ENCODE data around the gene F10. TPM values are rescaled to one million over a fixed set of nuclear protein-coding genes. Genes with fewer than 3 reads are reported as not detected.

F10 gene
- total and polyA plus RNA-seq, 11 donors = 2.4 to 13.6 (median 9.2) TPM

DNA sequence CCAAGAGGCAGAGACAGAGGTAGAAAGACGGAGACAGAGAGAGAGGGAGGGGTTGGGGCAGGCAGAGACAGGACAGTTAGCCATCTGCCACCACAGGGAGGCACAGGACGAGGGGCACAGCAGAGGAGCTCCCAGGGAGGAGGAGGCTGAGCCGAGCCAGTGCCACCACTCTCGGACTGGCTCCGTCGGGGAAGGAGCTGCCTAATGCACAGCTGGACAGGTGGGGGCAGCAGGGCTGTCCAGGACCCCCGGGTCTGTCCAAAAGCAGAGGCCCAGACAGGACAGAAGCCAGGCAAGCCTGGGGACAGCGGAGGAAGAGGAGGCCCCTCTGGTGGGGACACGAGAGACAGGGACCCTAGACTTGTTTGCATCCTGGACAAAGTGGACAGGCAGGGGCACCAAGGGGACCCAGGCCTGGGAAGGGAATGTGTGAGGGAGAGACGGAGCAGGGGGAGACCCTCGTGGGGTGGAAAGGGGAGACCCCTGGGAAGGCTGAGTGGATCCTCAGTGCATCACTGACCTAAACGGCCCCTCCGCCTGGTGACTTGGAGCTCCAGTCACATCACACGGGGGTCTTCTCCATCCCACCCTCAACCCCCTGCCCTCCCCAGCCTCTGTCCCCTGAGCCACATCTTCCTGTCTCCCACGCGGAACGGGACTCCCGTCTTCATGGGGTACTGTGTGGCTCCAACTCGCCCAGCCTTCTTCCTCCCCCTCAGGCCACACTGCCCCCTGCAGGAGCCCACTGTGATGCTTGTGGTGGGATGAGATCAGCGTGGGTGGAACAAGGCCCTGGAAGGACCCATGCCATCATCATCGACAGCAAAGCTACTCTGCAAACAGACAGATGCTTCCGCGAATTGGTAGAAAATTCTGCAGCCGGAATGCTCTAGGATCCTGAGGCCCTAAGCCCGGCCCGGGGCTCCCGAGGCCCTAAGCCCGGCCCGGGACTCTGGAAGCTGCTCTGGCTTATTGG, 915 bp downstream of the F10 start:
- 80 to 87% (median 83%) methylated on average over 29 of the region's 29 CpGs for WGBS, 4 donors
- H3K36me3 ChIP-seq = no peaks in the 10 kb centered on the region
- TF ChIP-seq, protein P1, sequence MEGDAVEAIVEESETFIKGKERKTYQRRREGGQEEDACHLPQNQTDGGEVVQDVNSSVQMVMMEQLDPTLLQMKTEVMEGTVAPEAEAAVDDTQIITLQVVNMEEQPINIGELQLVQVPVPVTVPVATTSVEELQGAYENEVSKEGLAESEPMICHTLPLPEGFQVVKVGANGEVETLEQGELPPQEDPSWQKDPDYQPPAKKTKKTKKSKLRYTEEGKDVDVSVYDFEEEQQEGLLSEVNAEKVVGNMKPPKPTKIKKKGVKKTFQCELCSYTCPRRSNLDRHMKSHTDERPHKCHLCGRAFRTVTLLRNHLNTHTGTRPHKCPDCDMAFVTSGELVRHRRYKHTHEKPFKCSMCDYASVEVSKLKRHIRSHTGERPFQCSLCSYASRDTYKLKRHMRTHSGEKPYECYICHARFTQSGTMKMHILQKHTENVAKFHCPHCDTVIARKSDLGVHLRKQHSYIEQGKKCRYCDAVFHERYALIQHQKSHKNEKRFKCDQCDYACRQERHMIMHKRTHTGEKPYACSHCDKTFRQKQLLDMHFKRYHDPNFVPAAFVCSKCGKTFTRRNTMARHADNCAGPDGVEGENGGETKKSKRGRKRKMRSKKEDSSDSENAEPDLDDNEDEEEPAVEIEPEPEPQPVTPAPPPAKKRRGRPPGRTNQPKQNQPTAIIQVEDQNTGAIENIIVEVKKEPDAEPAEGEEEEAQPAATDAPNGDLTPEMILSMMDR (IDR thresholded peaks at IDR 0.05) = peak in 3 of 12 donors; percentile 6 to 24 (median 9)
- no peak for TF ChIP-seq POLR2A (IDR thresholded peaks at IDR 0.05)

DNA sequence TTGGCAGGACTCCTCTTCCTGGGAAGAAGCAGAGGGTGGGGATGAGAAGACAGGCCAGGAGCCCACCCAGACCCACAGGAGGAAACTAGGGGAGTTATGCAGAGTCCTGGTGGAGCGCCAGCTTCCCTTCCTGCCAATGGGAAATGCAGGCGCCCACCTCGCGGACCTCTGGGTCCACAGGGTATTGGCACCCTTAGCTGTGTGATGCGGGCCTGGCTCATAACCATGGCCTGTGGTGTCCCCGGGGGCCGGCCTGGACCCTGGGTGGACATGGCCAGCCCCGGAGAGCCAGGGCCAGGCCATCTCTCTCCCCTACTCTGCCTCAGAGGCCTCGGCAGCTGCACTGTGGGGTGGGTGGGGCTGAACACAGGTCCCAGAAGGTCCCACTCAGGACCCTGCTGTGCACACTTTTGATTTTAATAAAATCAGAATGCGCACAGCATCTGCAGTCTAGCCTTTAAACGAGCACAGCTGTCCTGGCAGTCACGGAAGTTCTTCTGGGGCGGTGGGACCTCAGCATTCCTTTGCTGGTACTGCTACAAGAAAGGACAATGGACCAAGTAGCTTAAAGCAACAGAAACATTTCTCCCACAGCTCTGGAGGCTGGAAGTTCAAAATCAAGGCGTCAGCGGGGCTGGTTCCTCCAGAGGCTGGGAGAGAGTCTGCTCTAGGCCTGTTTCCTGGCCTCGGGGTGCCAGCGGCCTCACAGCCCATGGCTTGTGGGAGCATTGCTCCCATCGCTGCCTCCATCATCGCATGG, 1.8 kb downstream of the F10 start:
- no peak for TF ChIP-seq POLR2A (IDR thresholded peaks at IDR 0.05)
- TF ChIP-seq, protein P1 (IDR thresholded peaks at IDR 0.05) = no peak
- WGBS, 4 donors = 92 to 99% (median 94%) methylated on average over 16 to 19 of the region's 19 CpGs

More for the DNA sequence above, 915 bp downstream of the F10 start:
- H3K4me3 ChIP-seq = peak overlapping the region in 8 of 12 donors; percentile 15 to 48 (median 38)
- H3K4me1 ChIP-seq = peaks cover 0 to 10% (median 3%) of the 10 kb centered on the region in 12 donors
- peak overlapping the region in 5 of 12 donors; percentile 19 to 48 (median 37) for H3K27ac ChIP-seq
- intact Hi-C loops (cut with DNase I) = no loop called here
- no peaks in the 10 kb centered on the region for H3K27me3 ChIP-seq
- DNase-seq (no peak), ATAC-seq (peak in 1 of 4 donors; percentile 3)
- H3K9me3 ChIP-seq = no peaks in the 10 kb centered on the region

DNA sequence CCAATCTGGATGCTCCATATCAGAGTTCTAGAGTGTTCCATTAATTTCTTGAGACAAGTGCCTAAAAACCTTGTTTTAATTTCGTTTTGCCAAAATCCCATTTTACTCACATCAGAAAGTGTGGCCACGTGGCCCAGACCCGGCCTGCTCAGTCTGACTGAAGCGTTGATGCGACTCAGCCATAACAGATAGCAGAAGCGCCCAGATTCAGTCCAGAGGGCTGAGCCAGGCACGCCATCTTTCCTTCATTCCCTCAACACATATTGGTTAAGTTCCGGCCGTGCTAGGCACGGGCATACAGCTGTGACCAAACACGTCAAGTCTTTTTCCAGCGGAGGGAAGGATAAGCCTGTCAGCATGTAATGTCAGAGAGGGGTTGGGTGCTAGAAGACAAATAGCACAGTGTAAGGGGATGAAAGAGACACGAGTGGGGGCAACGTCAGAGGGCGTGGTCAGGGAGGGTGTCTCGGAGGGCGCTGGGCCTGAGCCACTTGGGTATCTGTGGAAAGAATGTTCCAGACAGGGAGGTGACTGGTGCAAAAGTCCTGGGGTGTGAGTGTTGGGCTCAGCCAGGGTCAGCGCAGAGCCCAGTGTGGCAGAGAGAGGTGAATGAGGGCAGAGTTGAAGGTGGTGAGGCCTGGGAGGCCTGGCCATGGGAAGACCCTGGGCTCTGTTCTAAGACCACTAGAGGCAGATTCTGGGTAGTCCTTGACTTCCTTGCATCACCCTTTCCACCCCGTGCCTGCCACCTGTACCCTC, 3.1 kb downstream of the F10 start:
- 83 to 93% (median 89%) methylated on average over 19 of the region's 19 CpGs for WGBS, 4 donors
- ATAC-seq = no peak
- H3K27ac ChIP-seq = no peak overlapping the region
- no peaks in the 10 kb centered on the region for H3K36me3 ChIP-seq
- no peaks in the 10 kb centered on the region for H3K9me3 ChIP-seq
- peaks cover 0 to 10% (median 0%) of the 10 kb centered on the region in 9 donors for H3K27me3 ChIP-seq
- peaks cover 0 to 18% (median 4%) of the 10 kb centered on the region in 12 donors for H3K4me1 ChIP-seq
- no peak overlapping the region for H3K4me3 ChIP-seq
- TF ChIP-seq POLR2A (IDR thresholded peaks at IDR 0.05) = no peak
- TF ChIP-seq, protein P1 (IDR thresholded peaks at IDR 0.05) = no peak
- peak in 2 of 5 donors; percentile 10 to 17 for DNase-seq
- intact Hi-C loops (cut with DNase I) = no loop called here

More for the DNA sequence above, 1.8 kb downstream of the F10 start:
- no peak for DNase-seq
- intact Hi-C loops (cut with DNase I) = no loop called here
- Histone ChIP-seq H3K27me3 (no peaks in the 10 kb centered on the region), H3K4me1 (peaks cover 0 to 10% (median 3%) of the 10 kb centered on the region in 12 donors), H3K9me3 (no peaks in the 10 kb centered on the region), H3K36me3 (no peaks in the 10 kb centered on the region), H3K4me3 (no peak overlapping the region), H3K27ac (no peak overlapping the region)
- no peak for ATAC-seq

All from heart left ventricle (tissue), 16 donors.